Smooth muscle cell (in vitro differentiated cells): ENCODE measurements around the gene TMEM232. TPM values are rescaled to one million over a fixed set of nuclear protein-coding genes. Genes with fewer than 3 reads are reported as not detected.

Experiments
- DNase-seq: peaks from one replicate; lab custom pipeline; 2025; ENCODE audit not compliant: unreplicated experiment; lab: John Stamatoyannopoulos, UW
- H2AFZ ChIP-seq: fragments of 200-600 bp; sonication (generic); 2 replicates; pipeline ENCODE4 v1.6.0; 2016; ENCODE audit warnings: antibody characterized with exemption, low read depth, mild to moderate bottlenecking
- H3F3A ChIP-seq: fragments of 200-600 bp; sonication (generic); 2 replicates; pipeline ENCODE4 v1.6.0; 2017; ENCODE audit warnings: antibody characterized with exemption, low read depth
- H3K27ac ChIP-seq: fragments of 200-600 bp; sonication (generic); 2 replicates; pipeline ENCODE4 v1.5.1; 2016; ENCODE audit warnings: low read depth, mild to moderate bottlenecking
- H3K27me3 ChIP-seq: fragments of 200-600 bp; sonication (generic); 2 replicates; pipeline ENCODE4 v1.6.1; 2016; ENCODE audit warnings: low read depth, mild to moderate bottlenecking
- H3K36me3 ChIP-seq: fragments of 200-600 bp; sonication (generic); 2 replicates; pipeline ENCODE4 v1.5.1; 2016; ENCODE audit warnings: low read depth
- H3K4me1 ChIP-seq: fragments of 200-600 bp; sonication (generic); 2 replicates; pipeline ENCODE4 v1.5.1; 2016; ENCODE audit warnings: low read depth
- H3K4me2 ChIP-seq: fragments of 200-600 bp; sonication (generic); 2 replicates; pipeline ENCODE4 v1.6.0; 2016; ENCODE audit warnings: mild to moderate bottlenecking
- H3K4me3 ChIP-seq: fragments of 200-600 bp; sonication (generic); 2 replicates; pipeline ENCODE4 v1.5.1; 2016; ENCODE audit warnings: mild to moderate bottlenecking
- H3K79me2 ChIP-seq: fragments of 200-600 bp; sonication (generic); 2 replicates; pipeline ENCODE4 v1.6.0; 2016; ENCODE audit warnings: low read depth, mild to moderate bottlenecking
- H3K9ac ChIP-seq: fragments of 200-600 bp; sonication (generic); 2 replicates; pipeline ENCODE4 v1.6.0; 2016; ENCODE audit warnings: low read depth
- H3K9me3 ChIP-seq: fragments of 200-600 bp; sonication (generic); replicated peaks from 2 replicates; pipeline ENCODE4 v1.5.1; 2016; ENCODE audit warnings: low read depth
- H4K20me1 ChIP-seq: fragments of 200-600 bp; sonication (generic); 2 replicates; pipeline ENCODE4 v1.6.0; 2016; ENCODE audit warnings: low read depth
- CTCF ChIP-seq: fragments of 200-600 bp; sonication (generic); IDR thresholded peaks from 2 replicates; pipeline ENCODE4 v1.5.1; 2017; ENCODE audit warnings: borderline replicate concordance, mild to moderate bottlenecking, antibody characterized with exemption; ENCODE audit not compliant: insufficient read depth, poor library complexity, severe bottlenecking
- whole genome bisulfite sequencing: methylation state at CpG from one replicate; pipeline ENCODE4 v1.1.7; 2016; ENCODE audit warnings: low lambda C conversion rate; 5-methylcytosine and 5-hydroxymethylcytosine counted together
- polyA plus RNA-seq: library from polyadenylated mRNA; unstranded; fragments of >200 nt; fragmentation: Nextera tagmentation; extraction: Ambion mirVana; gene quantifications from 2 replicates; pipeline ENCODE4 v1.2.1, GENCODE V29; 2016
- total RNA-seq: library from RNA; depleted of rRNA; stranded (reverse); fragments of >200 nt; gene quantifications from 2 replicates; pipeline ENCODE4 v1.2.3, GENCODE V29; 2014

The TMEM232 gene
- total and polyA plus RNA-seq, 2 experiments from 2014 or later, result 0.49 to 1.0 TPM

GRCh38 chr5:110753600-110753999 is 27.1 kb upstream of the TMEM232 start:
- no peak for DNase-seq
- H3K9me3 ChIP-seq, result no peaks in the 10 kb centered on the region
- 98% methylated on average over 2 of the region's 2 CpGs for WGBS
- no peak overlapping the region for H3K27ac ChIP-seq
- no peak overlapping the region for H3K4me2 ChIP-seq
- H3K4me3 ChIP-seq, result no peak overlapping the region
- H3K36me3 ChIP-seq, result peaks cover 12% of the 10 kb centered on the region
- H3F3A ChIP-seq, result peaks cover 8% of the 10 kb centered on the region
- H2AFZ ChIP-seq, result no peak overlapping the region
- no peak overlapping the region for H3K9ac ChIP-seq
- H4K20me1 ChIP-seq, result no peaks in the 10 kb centered on the region
- no peaks in the 10 kb centered on the region for H3K27me3 ChIP-seq
- H3K79me2 ChIP-seq, result no peaks in the 10 kb centered on the region
- no peaks in the 10 kb centered on the region for H3K4me1 ChIP-seq
- TF ChIP-seq CTCF, result no peak

GRCh38 chr5:110752953-110753352 is 26.5 kb upstream of the TMEM232 start:
- DNase-seq, result no peak
- 100% methylated on average over 1 of the region's 1 CpG for WGBS

GRCh38 chr5:110751902-110752762 is 25.7 kb upstream of the TMEM232 start:
- no peak for DNase-seq
- 77% methylated on average over 8 of the region's 8 CpGs for WGBS

More at GRCh38 chr5:110752953-110753352, 26.5 kb upstream of the TMEM232 start:
- Histone ChIP-seq H3K4me3 (no peak overlapping the region), H3F3A (peaks cover 8% of the 10 kb centered on the region), H3K9ac (no peak overlapping the region), H3K27me3 (no peaks in the 10 kb centered on the region), H3K4me1 (no peaks in the 10 kb centered on the region), H3K79me2 (no peaks in the 10 kb centered on the region), H2AFZ (no peak overlapping the region), H3K4me2 (no peak overlapping the region), H3K9me3 (no peaks in the 10 kb centered on the region), H4K20me1 (no peaks in the 10 kb centered on the region), H3K36me3 (peaks cover 9% of the 10 kb centered on the region), H3K27ac (no peak overlapping the region)
- no peak for TF ChIP-seq CTCF

More at GRCh38 chr5:110751902-110752762, 25.7 kb upstream of the TMEM232 start:
- Histone ChIP-seq H3K36me3 (peaks cover 9% of the 10 kb centered on the region), H3K9ac (no peak overlapping the region), H3K9me3 (no peaks in the 10 kb centered on the region), H2AFZ (no peak overlapping the region), H3K27me3 (no peaks in the 10 kb centered on the region), H3K4me2 (no peak overlapping the region), H4K20me1 (no peaks in the 10 kb centered on the region), H3K4me3 (no peak overlapping the region), H3F3A (peaks cover 8% of the 10 kb centered on the region), H3K79me2 (no peaks in the 10 kb centered on the region), H3K27ac (no peak overlapping the region), H3K4me1 (no peaks in the 10 kb centered on the region)
- no peak for TF ChIP-seq CTCF
